ENCODE results near the gene ZIC5. TPM values are rescaled to one million over a fixed set of nuclear protein-coding genes. Genes with fewer than 3 reads are reported as not detected.
"Not testable (repeated sequence)": the region's sequence is repeated elsewhere in the genome, so short reads cannot be mapped to it uniquely, and the experiment has no call there.

Gene ZIC5
- total RNA-seq, 1 donor from 2014 or later = not detected

DNA sequence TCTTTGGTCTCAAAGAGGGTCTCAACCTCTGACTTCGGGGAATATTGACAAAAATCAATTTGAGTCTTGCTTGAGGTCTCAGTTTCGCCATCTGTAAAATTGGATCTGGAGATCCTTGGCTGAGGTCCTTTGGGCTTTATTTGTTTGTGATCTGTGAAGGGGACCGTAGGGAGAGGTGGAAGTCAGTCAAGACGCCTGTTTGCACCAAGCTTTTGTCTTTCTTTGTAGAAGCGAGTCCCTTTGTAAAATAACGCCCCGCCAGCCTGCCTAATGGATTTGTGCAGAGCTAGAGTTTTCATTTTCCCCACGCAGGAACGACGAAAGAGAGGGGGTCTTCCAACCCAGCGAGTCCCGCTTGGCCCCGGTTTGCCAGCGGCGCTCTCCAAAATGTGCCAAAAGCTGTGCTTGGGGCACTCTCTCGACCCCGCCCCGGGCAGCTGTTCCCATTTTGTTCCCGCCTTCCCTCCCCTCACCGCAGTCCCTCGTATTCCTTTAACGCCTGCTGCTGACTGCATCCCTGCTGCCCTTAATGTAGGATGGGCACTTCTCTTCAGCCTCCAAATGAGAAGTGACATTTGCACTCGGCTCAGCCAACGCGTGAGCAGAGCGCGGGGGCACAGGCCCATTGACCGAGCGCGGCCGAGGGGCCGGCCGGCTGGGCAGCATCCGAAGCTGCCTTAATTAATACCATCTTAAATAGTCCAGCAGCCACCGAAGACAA lies 13.0 kb downstream of the ZIC5 start:
- ATAC-seq = no peak

DNA sequence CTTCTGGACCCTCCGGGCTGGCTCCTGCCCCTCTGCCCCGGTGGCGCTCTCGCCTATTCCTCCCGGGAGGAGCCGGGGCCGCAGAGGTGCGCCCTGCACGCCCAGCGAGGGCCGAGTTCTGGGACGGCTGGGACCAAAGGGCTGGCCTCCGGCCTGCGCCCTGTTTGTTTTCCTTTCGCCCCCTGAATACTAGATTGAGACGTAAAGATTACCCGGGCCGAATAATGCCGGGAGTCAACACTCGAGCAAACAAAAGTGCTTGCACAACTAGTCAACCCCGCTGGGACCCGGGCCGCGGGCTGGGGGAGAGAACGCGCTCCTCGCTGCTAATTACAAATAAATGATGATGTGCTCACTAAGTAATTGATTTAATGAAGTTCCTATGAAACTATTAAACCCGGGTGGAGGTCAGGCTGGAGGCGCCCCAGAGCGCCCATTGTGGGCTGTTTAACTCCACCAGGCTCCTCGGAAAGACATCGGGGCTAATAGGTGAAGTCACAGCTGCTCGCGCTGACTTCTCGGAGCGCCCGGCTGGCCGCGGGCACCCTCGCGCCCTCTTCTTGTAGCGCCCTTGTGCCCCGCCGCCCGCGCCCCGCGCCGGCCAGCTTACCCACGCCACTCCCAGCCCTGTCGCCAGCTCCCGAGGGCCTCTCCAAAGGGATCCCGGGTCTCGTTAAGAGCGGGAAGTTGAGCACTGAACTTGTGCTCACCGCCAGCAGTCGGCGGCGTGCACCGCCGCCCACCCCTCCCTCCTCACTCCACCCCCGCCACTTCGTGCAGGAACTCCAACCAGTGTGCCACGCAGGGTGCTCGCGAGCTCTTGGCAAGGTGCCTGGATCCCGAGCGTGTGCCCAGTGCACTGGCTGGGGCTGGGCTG lies 14.9 kb downstream of the ZIC5 start:
- Histone ChIP-seq H3K27me3 (peaks cover 95% of the 10 kb centered on the region), H3K36me3 (no peaks in the 10 kb centered on the region), H3K9me3 (no peaks in the 10 kb centered on the region), H3K27ac (no peak overlapping the region), H3K4me1 (peaks cover 31% of the 10 kb centered on the region), H3K4me3 (peak overlapping the region; percentile 37)
- DNase-seq (no peak), ATAC-seq (peak; percentile 28)
- TF ChIP-seq, protein P1, sequence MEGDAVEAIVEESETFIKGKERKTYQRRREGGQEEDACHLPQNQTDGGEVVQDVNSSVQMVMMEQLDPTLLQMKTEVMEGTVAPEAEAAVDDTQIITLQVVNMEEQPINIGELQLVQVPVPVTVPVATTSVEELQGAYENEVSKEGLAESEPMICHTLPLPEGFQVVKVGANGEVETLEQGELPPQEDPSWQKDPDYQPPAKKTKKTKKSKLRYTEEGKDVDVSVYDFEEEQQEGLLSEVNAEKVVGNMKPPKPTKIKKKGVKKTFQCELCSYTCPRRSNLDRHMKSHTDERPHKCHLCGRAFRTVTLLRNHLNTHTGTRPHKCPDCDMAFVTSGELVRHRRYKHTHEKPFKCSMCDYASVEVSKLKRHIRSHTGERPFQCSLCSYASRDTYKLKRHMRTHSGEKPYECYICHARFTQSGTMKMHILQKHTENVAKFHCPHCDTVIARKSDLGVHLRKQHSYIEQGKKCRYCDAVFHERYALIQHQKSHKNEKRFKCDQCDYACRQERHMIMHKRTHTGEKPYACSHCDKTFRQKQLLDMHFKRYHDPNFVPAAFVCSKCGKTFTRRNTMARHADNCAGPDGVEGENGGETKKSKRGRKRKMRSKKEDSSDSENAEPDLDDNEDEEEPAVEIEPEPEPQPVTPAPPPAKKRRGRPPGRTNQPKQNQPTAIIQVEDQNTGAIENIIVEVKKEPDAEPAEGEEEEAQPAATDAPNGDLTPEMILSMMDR (IDR thresholded peaks at IDR 0.05) = no peak
- intact Hi-C loops (cut with DNase I) = no loop called here

More for the DNA sequence above, 13.0 kb downstream of the ZIC5 start:
- intact Hi-C loops (cut with DNase I) = no loop called here
- no peak overlapping the region for H3K27ac ChIP-seq
- TF ChIP-seq, protein P1 (IDR thresholded peaks at IDR 0.05) = no peak
- no peak for DNase-seq
- no peaks in the 10 kb centered on the region for H3K9me3 ChIP-seq
- H3K4me3 ChIP-seq = no peak overlapping the region
- H3K27me3 ChIP-seq = peaks cover 98% of the 10 kb centered on the region
- H3K36me3 ChIP-seq = no peaks in the 10 kb centered on the region
- H3K4me1 ChIP-seq = peaks cover 31% of the 10 kb centered on the region

DNA sequence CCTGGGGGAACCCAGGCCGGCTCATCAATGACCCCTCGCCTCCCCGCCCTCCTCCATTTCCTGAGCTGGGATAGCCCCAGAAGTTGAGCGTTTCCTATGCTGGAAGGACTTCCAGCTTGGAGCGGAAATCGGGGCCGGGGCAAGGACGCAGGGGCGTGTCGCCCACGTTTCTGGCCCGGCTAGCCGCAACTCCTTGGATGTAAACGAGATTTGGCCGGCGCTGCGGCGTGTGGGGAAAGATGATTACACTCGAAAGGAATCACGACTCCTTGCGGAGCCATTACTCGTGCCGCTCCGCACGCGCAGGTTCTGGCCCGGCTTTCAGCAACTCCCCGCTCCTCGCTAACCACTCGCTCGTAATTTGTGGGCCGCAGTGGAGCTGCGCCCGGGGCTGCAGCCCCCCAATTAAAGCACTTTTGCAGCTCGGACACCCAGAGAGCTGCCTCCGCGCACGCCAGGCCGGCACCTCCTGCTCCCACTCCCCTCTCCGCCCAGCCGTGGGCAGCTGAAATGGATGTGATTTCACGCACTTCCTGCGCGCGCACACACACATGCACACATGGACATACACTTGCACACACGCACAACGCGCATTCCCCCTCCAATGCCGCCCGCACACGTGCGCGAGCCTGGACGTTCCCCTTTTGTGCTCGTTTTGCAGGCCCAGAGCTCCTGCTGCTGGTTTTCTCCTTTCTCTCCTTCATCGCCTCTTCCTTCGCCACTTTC lies 15.7 kb downstream of the ZIC5 start:
- Histone ChIP-seq H3K9me3 (no peaks in the 10 kb centered on the region), H3K4me3 (peak overlapping the region; percentile 37), H3K4me1 (peaks cover 31% of the 10 kb centered on the region), H3K27ac (no peak overlapping the region), H3K27me3 (peaks cover 92% of the 10 kb centered on the region), H3K36me3 (no peaks in the 10 kb centered on the region)
- intact Hi-C loops (cut with DNase I) = no loop called here
- ATAC-seq = no peak
- TF ChIP-seq, protein P1 (IDR thresholded peaks at IDR 0.05) = no peak
- DNase-seq = no peak

DNA sequence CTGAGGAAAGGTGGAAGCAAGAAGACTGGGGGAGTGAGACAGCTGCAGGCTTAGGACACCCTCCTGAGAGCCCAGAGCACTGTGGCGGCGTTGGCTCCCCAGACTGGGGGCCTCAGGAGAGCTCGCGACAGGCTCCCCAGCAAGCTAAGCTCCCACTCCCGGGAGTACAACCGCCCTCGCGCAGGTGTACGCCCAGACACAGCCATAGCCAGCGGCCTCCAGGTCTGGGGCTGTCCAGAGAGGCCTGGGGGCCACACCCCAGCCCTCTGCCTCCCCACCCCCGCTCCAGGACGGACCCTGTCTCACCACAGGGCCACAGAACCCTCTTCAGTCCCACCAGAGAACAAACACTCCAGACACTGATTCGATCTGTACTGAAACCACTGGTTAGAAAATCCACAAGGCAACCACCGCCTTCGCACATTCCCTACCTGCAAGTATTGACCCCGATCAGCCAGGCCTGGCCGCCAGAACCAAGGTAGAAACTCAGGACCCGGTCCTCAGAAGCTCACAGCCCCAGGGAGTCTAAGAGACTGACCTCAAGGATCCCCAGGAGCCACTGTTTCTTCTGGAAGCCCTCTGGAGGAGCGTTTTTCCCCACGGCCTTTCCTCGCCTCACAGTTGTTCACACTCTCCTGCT lies 16.3 kb downstream of the ZIC5 start:
- Histone ChIP-seq H3K36me3 (no peaks in the 10 kb centered on the region), H3K27me3 (peaks cover 86% of the 10 kb centered on the region), H3K4me1 (peaks cover 31% of the 10 kb centered on the region), H3K9me3 (no peaks in the 10 kb centered on the region), H3K27ac (no peak overlapping the region), H3K4me3 (no peak overlapping the region)
- DNase-seq (no peak), ATAC-seq (no peak)
- TF ChIP-seq, protein P1 (IDR thresholded peaks at IDR 0.05) = no peak
- intact Hi-C loops (cut with DNase I) = no loop called here

DNA sequence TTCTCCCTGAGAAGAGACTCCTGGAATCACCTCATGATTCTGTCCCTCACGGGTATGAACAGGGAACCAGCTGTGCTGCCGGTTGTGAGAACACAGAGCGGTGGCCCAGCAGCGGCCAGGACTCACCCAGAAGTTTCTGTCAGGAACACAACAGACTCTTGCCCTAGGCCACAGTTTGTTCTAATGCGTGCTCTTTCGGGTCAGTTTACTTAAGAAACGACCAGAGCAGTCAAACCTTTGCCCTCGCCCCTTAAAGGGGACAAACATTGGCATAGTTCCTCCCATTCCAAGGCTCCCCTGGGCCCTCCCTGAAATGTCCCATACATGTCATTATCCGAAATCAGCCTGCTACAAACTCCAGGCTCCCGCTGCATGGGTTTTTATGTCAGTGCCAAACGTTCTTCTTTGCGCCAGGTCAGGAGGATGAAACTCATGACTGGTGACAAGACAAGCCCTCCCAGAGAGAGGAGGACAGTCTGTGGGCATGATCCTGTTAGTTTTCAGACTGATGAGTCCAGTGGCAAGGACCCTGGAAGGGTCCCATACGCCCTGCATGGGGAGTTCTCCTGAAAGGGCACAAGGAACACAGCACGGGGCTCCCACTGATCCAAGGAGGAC lies 18.3 kb downstream of the ZIC5 start:
- ATAC-seq = no peak
- Histone ChIP-seq H3K9me3 (no peaks in the 10 kb centered on the region), H3K27me3 (peaks cover 66% of the 10 kb centered on the region), H3K4me3 (no peak overlapping the region), H3K36me3 (no peaks in the 10 kb centered on the region), H3K4me1 (peaks cover 20% of the 10 kb centered on the region), H3K27ac (no peak overlapping the region)
- TF ChIP-seq, protein P1 (IDR thresholded peaks at IDR 0.05) = no peak
- intact Hi-C loops (cut with DNase I) = no loop called here
- no peak for DNase-seq

DNA sequence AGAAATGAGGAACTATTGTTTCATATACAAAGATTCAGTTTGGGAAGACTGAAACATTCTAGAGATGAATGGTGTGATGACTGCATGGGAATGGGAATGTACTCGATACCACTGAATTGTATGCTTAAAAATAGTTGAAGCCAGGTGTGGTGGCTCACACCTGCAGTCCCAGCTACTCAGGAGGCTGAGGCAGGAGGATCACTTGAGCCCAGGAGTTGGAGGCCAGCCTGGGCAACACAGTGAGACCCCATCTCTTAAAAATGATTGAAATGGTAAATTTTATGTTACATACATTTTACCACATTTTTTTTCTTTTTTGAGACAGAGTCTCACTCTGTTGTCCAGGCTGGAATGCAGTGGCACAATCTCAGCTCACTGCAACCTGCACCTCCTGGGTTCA lies 19.9 kb downstream of the ZIC5 start:
- intact Hi-C loops (cut with DNase I); H3K4me3 ChIP-seq; H3K36me3 ChIP-seq; ATAC-seq; H3K27ac ChIP-seq; H3K9me3 ChIP-seq; DNase-seq: not testable (repeated sequence)
- Histone ChIP-seq H3K27me3 (peaks cover 50% of the 10 kb centered on the region), H3K4me1 (peaks cover 13% of the 10 kb centered on the region)

All from upper lobe of right lung (tissue), 1 donor.